GM12878 (cell line): ENCODE data around the gene ICA1L. TPM values are rescaled to one million over a fixed set of nuclear protein-coding genes. Genes with fewer than 3 reads are reported as not detected.

Source experiments
- ATF7 ChIP-seq: fragments of 450-650 bp; IDR thresholded peaks from 2 replicates; pipeline ENCODE4 v1.6.1; 2016; ENCODE audit warnings: low read depth, mild to moderate bottlenecking
- BRCA1 ChIP-seq: IDR thresholded peaks from 2 replicates; pipeline ENCODE4 v1.6.1; 2011; ENCODE audit warnings: low read depth, low read length, improper control_type of control experiment
- CEBPB ChIP-seq, 2 experiments: fragments of 150-350 bp in 1 of 2; IDR thresholded peaks; 2 replicates each; pipeline ENCODE4 v1.6.1; 2012 to 2014; ENCODE audit warnings: low read depth in 2 of 2, low read length in 2 of 2, borderline replicate concordance in 1 of 2, inconsistent platforms in 1 of 2
- DPF2 ChIP-seq: fragments of 450-650 bp; IDR thresholded peaks from 2 replicates; pipeline ENCODE4 v1.6.1; 2017; ENCODE audit warnings: mild to moderate bottlenecking
- EED ChIP-seq: sonication (generic); IDR thresholded peaks from 2 replicates; pipeline ENCODE4 v1.6.1; 2016; ENCODE audit warnings: antibody characterized with exemption, low read depth
- ESRRA ChIP-seq: IDR thresholded peaks from 2 replicates; pipeline ENCODE4 v1.6.1; 2012; ENCODE audit warnings: mild to moderate bottlenecking, low read length, improper control_type of control experiment
- FOXK2 ChIP-seq: fragments of 450-650 bp; IDR thresholded peaks from 2 replicates; pipeline ENCODE4 v1.6.1; 2017; ENCODE audit warnings: mild to moderate bottlenecking, moderate library complexity
- FOXM1 ChIP-seq: IDR thresholded peaks from 2 replicates; pipeline ENCODE4 v1.6.1; 2012; ENCODE audit warnings: low read depth, mild to moderate bottlenecking, inconsistent platforms, low read length, moderate library complexity
- HCFC1 ChIP-seq: fragments of 150-350 bp; IDR thresholded peaks from 2 replicates; pipeline ENCODE4 v1.6.1; 2014; ENCODE audit warnings: low read length
- IRF3 ChIP-seq: fragments of 450-650 bp; IDR thresholded peaks from 2 replicates; pipeline ENCODE4 v1.6.1; 2014; ENCODE audit warnings: mild to moderate bottlenecking
- JUNB ChIP-seq: IDR thresholded peaks from 2 replicates; pipeline ENCODE4 v1.6.1; 2016; ENCODE audit warnings: antibody characterized with exemption, mild to moderate bottlenecking
- JUND ChIP-seq: IDR thresholded peaks from 2 replicates; pipeline ENCODE4 v1.6.1; 2012; ENCODE audit warnings: low read depth, mild to moderate bottlenecking, low read length, improper control_type of control experiment, moderate library complexity
- MAX ChIP-seq: IDR thresholded peaks from 2 replicates; pipeline ENCODE4 v1.6.1; 2012; ENCODE audit warnings: low read depth, low read length, improper control_type of control experiment
- MYC ChIP-seq: IDR thresholded peaks from 2 replicates; pipeline ENCODE4 v1.6.1; 2011; ENCODE audit warnings: mild to moderate bottlenecking, low read length, moderate library complexity, inconsistent platforms; ENCODE audit not compliant: insufficient read depth, insufficient replicate concordance, insufficient read length, severe bottlenecking
- NBN ChIP-seq: fragments of 450-650 bp; IDR thresholded peaks from 2 replicates; pipeline ENCODE4 v1.6.1; 2016
- NFYB ChIP-seq: IDR thresholded peaks from 2 replicates; pipeline ENCODE4 v1.6.1; 2011; ENCODE audit warnings: low read depth, mild to moderate bottlenecking, low read length, improper control_type of control experiment, moderate library complexity; ENCODE audit not compliant: insufficient read depth
- PAX5 ChIP-seq: IDR thresholded peaks from 2 replicates; pipeline ENCODE4 v1.6.1; 2011; ENCODE audit warnings: low read depth, low read length, borderline replicate concordance
- POLR2A ChIP-seq: IDR thresholded peaks from 2 replicates; pipeline ENCODE4 v1.6.1; 2011; ENCODE audit warnings: low read depth, mild to moderate bottlenecking, low read length
- POU2F2 ChIP-seq: IDR thresholded peaks from 3 replicates; pipeline ENCODE4 v1.6.1; 2011; ENCODE audit warnings: low read depth, mild to moderate bottlenecking, low read length, borderline replicate concordance
- PRDM15 ChIP-seq: fragments of 450-650 bp; formaldehyde crosslinking; IDR thresholded peaks from 2 replicates; pipeline ENCODE4 v1.4.0; 2020; ENCODE audit warnings: mild to moderate bottlenecking, moderate library complexity
- RAD21 ChIP-seq: IDR thresholded peaks from 2 replicates; pipeline ENCODE4 v1.6.1; 2011; ENCODE audit warnings: mild to moderate bottlenecking, low read depth, low read length, moderate library complexity; ENCODE audit not compliant: insufficient read depth
- RAD51 ChIP-seq: fragments of 450-650 bp; IDR thresholded peaks from 2 replicates; pipeline ENCODE4 v1.6.1; 2016; ENCODE audit warnings: moderate library complexity, mild to moderate bottlenecking, inconsistent platforms
- RBBP5 ChIP-seq: fragments of 200-600 bp; sonication (generic); conservative IDR thresholded peaks from 2 replicates; pipeline ENCODE4 v1.6.1; 2016
- RCOR1 ChIP-seq: conservative IDR thresholded peaks from 2 replicates; pipeline ENCODE4 v1.6.1; 2012; ENCODE audit warnings: low read depth, low read length, improper control_type of control experiment
- SREBF1 ChIP-seq: IDR thresholded peaks from 2 replicates; pipeline ENCODE4 v1.6.1; 2012; ENCODE audit warnings: mild to moderate bottlenecking, low read length
- STAT1 ChIP-seq: fragments of 450-650 bp; conservative IDR thresholded peaks from 2 replicates; pipeline ENCODE4 v1.6.1; 2014; ENCODE audit warnings: antibody characterized with exemption, mild to moderate bottlenecking
- TCF7 ChIP-seq: IDR thresholded peaks from 2 replicates; pipeline ENCODE4 v1.6.1; 2014; ENCODE audit warnings: antibody characterized with exemption, borderline replicate concordance
- ZBED1 ChIP-seq: IDR thresholded peaks from 2 replicates; pipeline ENCODE4 v1.6.1; 2016; ENCODE audit warnings: borderline replicate concordance
- ZNF24 ChIP-seq: fragments of 450-650 bp; IDR thresholded peaks from 2 replicates; pipeline ENCODE4 v1.6.1; 2017; ENCODE audit warnings: antibody characterized with exemption, mild to moderate bottlenecking
- ZNF274 ChIP-seq: IDR thresholded peaks from one replicate; pipeline ENCODE4 v1.8.0; 2011; ENCODE audit not compliant: insufficient read length, insufficient read depth
- polyA plus RNA-seq, 11 experiments: library from polyadenylated mRNA; depleted of rRNA in 4 of 11; unstranded in 6 of 11; stranded (reverse) in 5 of 11; fragments of >200 nt; fragmentation: Nextera tagmentation in 4 of 11; fragmentation: Illumina TruSeq in 1 of 11; extraction: Ambion mirVana in 4 of 11; extraction: Trizol in 1 of 11; gene quantifications; 1 replicate in 1 of 11; 2 replicates in 10 of 11; pipeline versions ENCODE4 v1.2.1 to v1.2.3, GENCODE V29; 2011 to 2016; ENCODE audit warnings: inconsistent platforms in 2 of 11, missing spikeins in 2 of 11, low read depth in 1 of 11
- total RNA-seq, 4 experiments: library from RNA; depleted of rRNA in 3 of 4; stranded (reverse); fragments of >200 nt in 3 of 4; fragmentation: Illumina TruSeq in 1 of 4; extraction: Trizol in 1 of 4; gene quantifications; 2 replicates each; pipeline versions ENCODE4 v1.2.1 to v1.2.3, GENCODE V29; 2013 to 2021

The ICA1L gene
- total and polyA plus RNA-seq, 10 of the 15 experiments (the other 5 are each of a cell fraction or from before 2014, with no cell fraction given), result 0.85 to 7.4 (median 3.6) TPM

- TF ChIP-seq STAT1 (no peak), POLR2A (peak; percentile 80), EED (no peak), FOXK2 (peak; percentile 58; the same call in 1 of the 2 replicates), PAX5 (no peak), ZBED1 (no peak), POU2F2 (peak; percentile 8; the same call in 2 of the 3 replicates), RCOR1 (no peak), SREBF1 (no peak), ESRRA (no peak), ZNF274 (no peak), MYC (peak; percentile 94), IRF3 (no peak), RAD51 (peak; percentile 81), JUNB (no peak), HCFC1 (peak; percentile 80), PRDM15 (CRISPR knock-in tag) (no peak), CEBPB (IDR thresholded peaks at IDR 0.05; ENCODE audit: borderline replicate concordance in 1 of 2, low read depth in 2 of 2, low read length in 2 of 2) (no peak), DPF2 (no peak), NBN (peak; percentile 36; the same call in 1 of the 2 replicates), TCF7 (peak; percentile 65), BRCA1 (no peak), RBBP5 (no peak), FOXM1 (no peak), NFYB (no peak), JUND (no peak), MAX (peak; percentile 95), ZNF24 (no peak), ATF7 (peak; percentile 47; the same call in 1 of the 2 replicates), RAD21 (no peak)
Observed at GRCh38 chr2:202911512-202912341, 40.2 kb upstream of the ICA1L start, which contains the start of the genes CARF and WDR12 (continued).
